Spleen (tissue), 7 donors: ENCODE results near the gene ATP8A2.

Experiments
- CTCF ChIP-seq, 11 experiments: fragments of 200-600 bp in 7 of 11; fragments of 450-650 bp in 4 of 11; sonication (generic) in 4 of 11; IDR thresholded peaks in 8 of 11; conservative IDR thresholded peaks in 3 of 11; 1 replicate in 7 of 11; 2 replicates in 4 of 11; pipeline versions ENCODE4 v1.4.0 to v1.8.0; 2016 to 2021; ENCODE audit warnings: antibody characterized with exemption in 11 of 11, inconsistent platforms in 4 of 11, mild to moderate bottlenecking in 1 of 11
- POLR2A ChIP-seq, 3 donors: fragments of 450-650 bp; IDR thresholded peaks; one replicate each; pipeline ENCODE4 v1.5.1; 2017; ENCODE audit warnings: antibody characterized with exemption in 3 of 3, mild to moderate bottlenecking in 1 of 3
- POLR2AphosphoS5 ChIP-seq, 3 donors: sonication (generic); formaldehyde crosslinking; IDR thresholded peaks; one replicate each; pipeline ENCODE4 v1.5.1; 2017; ENCODE audit warnings: antibody characterized with exemption in 3 of 3
- donor health status: DM: no; HTN: no; CAD: no; lungs with moderate emphysema.
- donor health status: DM: no; HTN: no; CAD: no.
- donor health status: DM: no; HTN: no; CAD: no.

GRCh38 chr13:26024558-26024957 is 652.8 kb downstream of the ATP8A2 start:
- no peak for TF ChIP-seq POLR2AphosphoS5 (IDR thresholded peaks at IDR 0.05)
- no peak for TF ChIP-seq POLR2A (IDR thresholded peaks at IDR 0.05)
- no peak for TF ChIP-seq CTCF (IDR thresholded peaks at IDR 0.05 in 8 of 11, conservative IDR thresholded peaks at IDR 0.05 in 3 of 11)
